Measurements from ENCODE around the gene ADAMTS15.

GRCh38 chr11:130475426-130476053 lies 27.1 kb downstream of the ADAMTS15 start:
- no peak for TF ChIP-seq GATA2 (IDR thresholded peaks at IDR 0.05; ENCODE audit: low read depth, low read length)
- TF ChIP-seq GATA3 (IDR thresholded peaks at IDR 0.05; ENCODE audit: low read depth, low read length) = no peak
